Measurements from ENCODE around the gene AHRR. TPM values are rescaled to one million over a fixed set of nuclear protein-coding genes. Genes with fewer than 3 reads are reported as not detected.
A peak's percentile ranks its signal among the peaks of the same experiment; 100 is the strongest.

The AHRR gene
- total and polyA plus RNA-seq, 2 experiments from 2014 or later = 1.8 to 2.4 TPM

- no peak overlapping the region for H3K4me3 ChIP-seq
- H3K9me3 ChIP-seq (ENCODE audit: low read depth) = no peaks in the 10 kb centered on the region
- H2AFZ ChIP-seq = no peak overlapping the region
- no peaks in the 10 kb centered on the region for H3K9me2 ChIP-seq (replicated peaks; ENCODE audit: insufficient read depth)
- TF ChIP-seq CTCF (IDR thresholded peaks at IDR 0.05; ENCODE audit: poor library complexity) (no peak), EZH2 (IDR thresholded peaks at IDR 0.05; ENCODE audit: borderline replicate concordance) (no peak), EZH2phosphoT487 (IDR thresholded peaks at IDR 0.05; ENCODE audit: low read depth, severe bottlenecking, unreplicated experiment) (no peak)
- DNase-seq (ENCODE audit: low spot score) = no peak
- H4K20me1 ChIP-seq (ENCODE audit: insufficient read depth, poor library complexity, severe bottlenecking) = no peaks in the 10 kb centered on the region
- H3K79me2 ChIP-seq = no peaks in the 10 kb centered on the region
- peaks cover 9% of the 10 kb centered on the region for H3K4me1 ChIP-seq (ENCODE audit: insufficient read depth)
- no peak overlapping the region for H3K27ac ChIP-seq
- WGBS (ENCODE audit: low lambda C conversion rate, missing lambda C conversion rate) = 78% methylated on average over 18 of the region's 18 CpGs
- no peaks in the 10 kb centered on the region for H3K36me3 ChIP-seq (replicated peaks; ENCODE audit: insufficient read depth, low read depth)
- no peak overlapping the region for H3K4me2 ChIP-seq
- H3K27me3 ChIP-seq = peaks cover 54% of the 10 kb centered on the region
Measured at GRCh38 chr5:318931-319601, 2.4 kb upstream of the AHRR start.

- DNase-seq (ENCODE audit: low spot score) = no peak
- Histone ChIP-seq H3K9me2 (replicated peaks; ENCODE audit: insufficient read depth) (no peaks in the 10 kb centered on the region), H4K20me1 (ENCODE audit: insufficient read depth, poor library complexity, severe bottlenecking) (no peaks in the 10 kb centered on the region), H3K4me1 (ENCODE audit: insufficient read depth) (peaks cover 9% of the 10 kb centered on the region), H3K4me3 (peak overlapping the region; percentile 94), H3K27me3 (peaks cover 55% of the 10 kb centered on the region), H3K27ac (no peak overlapping the region), H2AFZ (peak overlapping the region; percentile 88), H3K79me2 (no peaks in the 10 kb centered on the region), H3K36me3 (replicated peaks; ENCODE audit: insufficient read depth, low read depth) (no peaks in the 10 kb centered on the region), H3K9me3 (ENCODE audit: low read depth) (no peaks in the 10 kb centered on the region), H3K4me2 (peak overlapping the region; percentile 100)
- WGBS (ENCODE audit: low lambda C conversion rate, missing lambda C conversion rate) = 7% methylated on average over 28 of the region's 65 CpGs
- TF ChIP-seq EZH2phosphoT487 (IDR thresholded peaks at IDR 0.05; ENCODE audit: low read depth, severe bottlenecking, unreplicated experiment) = no peak
- peak; percentile 63 for TF ChIP-seq EZH2 (IDR thresholded peaks at IDR 0.05; ENCODE audit: borderline replicate concordance)
Measured at GRCh38 chr5:320524-321229, 837 bp upstream of the AHRR start.

GRCh38 chr5:321726-322251 lies 275 bp downstream of the AHRR start:
- no peaks in the 10 kb centered on the region for H3K36me3 ChIP-seq (replicated peaks; ENCODE audit: insufficient read depth, low read depth)
- H3K9me2 ChIP-seq (replicated peaks; ENCODE audit: insufficient read depth) = no peaks in the 10 kb centered on the region
- H4K20me1 ChIP-seq (ENCODE audit: insufficient read depth, poor library complexity, severe bottlenecking) = no peaks in the 10 kb centered on the region
- H3K27ac ChIP-seq = no peak overlapping the region
- H3K4me2 ChIP-seq = peak overlapping the region; percentile 100
- no peaks in the 10 kb centered on the region for H3K79me2 ChIP-seq
- H3K4me1 ChIP-seq (ENCODE audit: insufficient read depth) = peaks cover 9% of the 10 kb centered on the region
- H3K9me3 ChIP-seq (ENCODE audit: low read depth) = no peaks in the 10 kb centered on the region
- H3K4me3 ChIP-seq = no peak overlapping the region
- peaks cover 55% of the 10 kb centered on the region for H3K27me3 ChIP-seq
- 3% methylated on average over 42 of the region's 67 CpGs for WGBS (ENCODE audit: low lambda C conversion rate, missing lambda C conversion rate)
- DNase-seq (ENCODE audit: low spot score) = no peak
- H2AFZ ChIP-seq = peak overlapping the region; percentile 28
- no peak for TF ChIP-seq CTCF (IDR thresholded peaks at IDR 0.05; ENCODE audit: poor library complexity)
- TF ChIP-seq EZH2 (IDR thresholded peaks at IDR 0.05; ENCODE audit: borderline replicate concordance) = no peak
- TF ChIP-seq EZH2phosphoT487 (IDR thresholded peaks at IDR 0.05; ENCODE audit: low read depth, severe bottlenecking, unreplicated experiment) = no peak
